ENCODE results near the gene RBM8A.

RBM8A gene

GRCh38 chr1:145912128-145912641 is 15.1 kb downstream of the RBM8A start:
- no peak for DNase-seq

GRCh38 chr1:145908653-145909052 is 18.6 kb downstream of the RBM8A start:
- no peak for DNase-seq

GRCh38 chr1:145906954-145907753 is 20.1 kb downstream of the RBM8A start:
- DNase-seq = no peak

- no peak for DNase-seq
Measured at GRCh38 chr1:145901312-145902021, 25.8 kb downstream of the RBM8A start.

- DNase-seq = no peak
Measured at GRCh38 chr1:145898756-145899155, 28.5 kb downstream of the RBM8A start.

GRCh38 chr1:145897969-145898368 is 29.3 kb downstream of the RBM8A start:
- no peak for DNase-seq

- DNase-seq = no peak
Measured at GRCh38 chr1:145895471-145895870, 31.8 kb downstream of the RBM8A start.

- no peak for DNase-seq
Measured at GRCh38 chr1:145893306-145894055, 33.8 kb downstream of the RBM8A start.

GRCh38 chr1:145892486-145893087 is 34.7 kb downstream of the RBM8A start:
- DNase-seq = no peak

- DNase-seq = peak; percentile 45
Measured at GRCh38 chr1:145891587-145892485, 35.4 kb downstream of the RBM8A start.

- DNase-seq = no peak
Measured at GRCh38 chr1:145891143-145891542, 36.1 kb downstream of the RBM8A start.

- DNase-seq = no peak
Measured at GRCh38 chr1:145889722-145890121, 37.6 kb downstream of the RBM8A start.

- no peak for DNase-seq
Measured at GRCh38 chr1:145887631-145888030, 39.7 kb downstream of the RBM8A start.

GRCh38 chr1:145886816-145887215 is 40.5 kb downstream of the RBM8A start:
- no peak for DNase-seq

- no peak for DNase-seq
Measured at GRCh38 chr1:145886390-145886789, 40.9 kb downstream of the RBM8A start.

GRCh38 chr1:145885738-145886287 is 41.5 kb downstream of the RBM8A start, which contains the start of gene ANKRD35:
TSS of gene ANKRD35 (minus strand) at chr1:145885866. CDS start at chr1:145885758, 108 bp downstream.
- DNase-seq = peak; percentile 86

- no peak for DNase-seq
Measured at GRCh38 chr1:145884675-145885074, 42.6 kb downstream of the RBM8A start.

GRCh38 chr1:145879775-145880174 is 47.5 kb downstream of the RBM8A start:
- no peak for DNase-seq

- DNase-seq = no peak
Measured at GRCh38 chr1:145878724-145879123, 48.6 kb downstream of the RBM8A start.

GRCh38 chr1:145877923-145878486 is 49.3 kb downstream of the RBM8A start:
- DNase-seq = no peak

GRCh38 chr1:145874646-145875045 is 52.6 kb downstream of the RBM8A start:
- DNase-seq = no peak
